ENCODE results near the gene AFF1. TPM values are rescaled to one million over a fixed set of nuclear protein-coding genes. Genes with fewer than 3 reads are reported as not detected.
A peak's percentile ranks its signal among the peaks of the same experiment; 100 is the strongest.

The AFF1 gene
- total RNA-seq, 2 experiments from 2014 or later, result 28.7 to 69.7 TPM

GRCh38 chr4:86942185-86942666 lies 7.4 kb downstream of the AFF1 start:
- no TSS peak for BruUV-seq (replicated peaks)
- Histone ChIP-seq H3K36me3 (ENCODE audit: insufficient read depth, low read length) (peaks cover 20% of the 10 kb centered on the region; the same call in 1 of the 2 replicates), H4K20me1 (ENCODE audit: insufficient read depth, low read length) (peaks cover 6% of the 10 kb centered on the region), H3K9me3 (ENCODE audit: low read length) (no peaks in the 10 kb centered on the region), H3K9me2 (ENCODE audit: insufficient read depth, low read length) (no peaks in the 10 kb centered on the region), H3K79me2 (ENCODE audit: insufficient read depth, low read depth, low read length) (peaks cover 90% of the 10 kb centered on the region), H3K4me1 (ENCODE audit: insufficient read depth, low read length, poor library complexity, severe bottlenecking) (peaks cover 92% of the 10 kb centered on the region), H3K4me3 (ENCODE audit: low read depth, low read length, poor library complexity, severe bottlenecking) (no peak overlapping the region), H3K4me2 (ENCODE audit: low read length) (peak overlapping the region; percentile 24; the same call in 1 of the 2 replicates), H2AFZ (ENCODE audit: low read length) (no peak overlapping the region), H3K27ac (ENCODE audit: low read depth, low read length, poor library complexity, severe bottlenecking) (no peak overlapping the region)
- CTCF ChIA-PET (ENCODE audit: unreplicated experiment), result interaction anchor here (1.4 kb wide), 1 partner anchor 18 kb away, joined by 7 read pairs; no protein-coding TSS in a partner anchor
- no peak for TF ChIP-seq EZH2phosphoT487 (IDR thresholded peaks at IDR 0.05; ENCODE audit: borderline replicate concordance, low read depth, low read length)
- no peak for TF ChIP-seq CTCF (conservative IDR thresholded peaks at IDR 0.05; ENCODE audit: low read length)
- intact Hi-C loops (cut with micrococcal nuclease; ENCODE audit: unreplicated experiment), result no loop called here
- POLR2A ChIA-PET, result interaction anchor here (0.9 to 4.3 kb wide), 7 partner anchors 9 to 62 kb away, joined by 3 to 50 read pairs (median 4); no protein-coding TSS in a partner anchor
- no peak for DNase-seq (ENCODE audit: low spot score)

GRCh38 chr4:86944964-86945781 lies 10.4 kb downstream of the AFF1 start:
- H3K4me1 ChIP-seq (ENCODE audit: insufficient read depth, low read length, poor library complexity, severe bottlenecking), result peaks cover 82% of the 10 kb centered on the region
- peaks cover 80% of the 10 kb centered on the region for H3K79me2 ChIP-seq (ENCODE audit: insufficient read depth, low read depth, low read length)
- CTCF ChIA-PET (ENCODE audit: unreplicated experiment), result interaction anchor here (0.6 to 1.0 kb wide), 4 partner anchors 17 to 61 kb away, joined by 3 to 5 read pairs (median 4); no protein-coding TSS in a partner anchor

More at GRCh38 chr4:86944964-86945781, 10.4 kb downstream of the AFF1 start:
- H3K4me2 ChIP-seq (ENCODE audit: low read length), result peak overlapping the region; percentile 27; the same call in 1 of the 2 replicates
- no peak overlapping the region for H3K4me3 ChIP-seq (ENCODE audit: low read depth, low read length, poor library complexity, severe bottlenecking)
- H3K9me3 ChIP-seq (ENCODE audit: low read length), result no peaks in the 10 kb centered on the region
- intact Hi-C loops (cut with micrococcal nuclease; ENCODE audit: unreplicated experiment), result no loop called here
- no peaks in the 10 kb centered on the region for H3K9me2 ChIP-seq (ENCODE audit: insufficient read depth, low read length)
- no peak for TF ChIP-seq EZH2phosphoT487 (IDR thresholded peaks at IDR 0.05; ENCODE audit: borderline replicate concordance, low read depth, low read length)
- no peak for TF ChIP-seq CTCF (conservative IDR thresholded peaks at IDR 0.05; ENCODE audit: low read length)
- peaks cover 30% of the 10 kb centered on the region; the same call in 1 of the 2 replicates for H3K36me3 ChIP-seq (ENCODE audit: insufficient read depth, low read length)
- peaks cover 10% of the 10 kb centered on the region; the same call in 1 of the 2 replicates for H4K20me1 ChIP-seq (ENCODE audit: insufficient read depth, low read length)
- POLR2A ChIA-PET, result interaction anchor here (0.5 to 4.3 kb wide), 17 partner anchors 8 to 1170 kb away, joined by 3 to 50 read pairs (median 5); partner anchors contain the start of gene AFF1
- DNase-seq (ENCODE audit: low spot score), result no peak
- H2AFZ ChIP-seq (ENCODE audit: low read length), result no peak overlapping the region
- no peak overlapping the region for H3K27ac ChIP-seq (ENCODE audit: low read depth, low read length, poor library complexity, severe bottlenecking)
- BruUV-seq (replicated peaks), result no TSS peak
